ENCODE results near the gene SPTBN1.

DNA sequence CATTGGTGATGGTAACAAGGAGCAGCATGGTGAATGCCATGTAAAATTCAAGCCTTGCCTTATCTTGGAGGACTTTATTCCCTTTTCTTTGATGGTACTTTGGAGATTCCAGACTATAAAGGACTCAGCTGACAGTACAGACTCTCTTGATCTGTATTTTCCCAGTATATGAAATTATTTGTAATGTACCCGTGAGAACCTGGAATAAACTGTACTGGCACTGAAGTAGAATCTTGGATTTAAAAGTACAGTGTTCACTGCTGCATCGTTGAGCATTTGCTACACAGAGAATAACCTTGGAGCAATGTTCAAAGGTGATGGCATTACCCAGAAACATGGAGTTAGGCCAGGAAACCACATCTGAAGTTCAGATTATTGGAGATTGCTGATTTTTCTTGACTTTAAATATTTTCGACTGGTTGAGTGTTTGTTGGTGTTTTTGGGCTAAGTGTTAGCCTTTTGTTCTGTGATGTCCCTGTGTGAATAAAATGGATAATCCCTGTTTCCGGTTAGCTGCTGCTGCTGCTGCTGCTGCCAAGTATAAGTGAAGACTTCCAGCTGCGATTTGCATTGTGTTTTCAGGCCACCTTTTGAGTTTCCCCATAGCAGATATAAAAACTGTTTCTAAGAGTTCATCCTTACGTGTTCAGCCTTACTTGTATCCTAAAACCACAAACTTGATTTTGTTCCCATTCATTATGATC lies 122.0 kb downstream of the SPTBN1 start:
- TF ChIP-seq SP1 (IDR thresholded peaks at IDR 0.05), result no peak
- no peak for TF ChIP-seq BHLHE40 (IDR thresholded peaks at IDR 0.05; ENCODE audit: borderline replicate concordance)
- no peak for TF ChIP-seq HDGF (IDR thresholded peaks at IDR 0.05; ENCODE audit: borderline replicate concordance)
- no peak for TF ChIP-seq ZNF384 (IDR thresholded peaks at IDR 0.05)
- no peak for TF ChIP-seq FOXK2 (IDR thresholded peaks at IDR 0.05)
- no peak for TF ChIP-seq ARNT (IDR thresholded peaks at IDR 0.05)
- TF ChIP-seq NFRKB (IDR thresholded peaks at IDR 0.05), result no peak
- TF ChIP-seq SUZ12 (IDR thresholded peaks at IDR 0.05), result no peak
- TF ChIP-seq, protein P1, sequence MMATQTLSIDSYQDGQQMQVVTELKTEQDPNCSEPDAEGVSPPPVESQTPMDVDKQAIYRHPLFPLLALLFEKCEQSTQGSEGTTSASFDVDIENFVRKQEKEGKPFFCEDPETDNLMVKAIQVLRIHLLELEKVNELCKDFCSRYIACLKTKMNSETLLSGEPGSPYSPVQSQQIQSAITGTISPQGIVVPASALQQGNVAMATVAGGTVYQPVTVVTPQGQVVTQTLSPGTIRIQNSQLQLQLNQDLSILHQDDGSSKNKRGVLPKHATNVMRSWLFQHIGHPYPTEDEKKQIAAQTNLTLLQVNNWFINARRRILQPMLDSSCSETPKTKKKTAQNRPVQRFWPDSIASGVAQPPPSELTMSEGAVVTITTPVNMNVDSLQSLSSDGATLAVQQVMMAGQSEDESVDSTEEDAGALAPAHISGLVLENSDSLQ (IDR thresholded peaks at IDR 0.05), result no peak
- TF ChIP-seq FOXM1 (IDR thresholded peaks at IDR 0.05; ENCODE audit: borderline replicate concordance), result no peak
- TF ChIP-seq FOXA1 (IDR thresholded peaks at IDR 0.05), result no peak
- no peak for TF ChIP-seq LEF1 (IDR thresholded peaks at IDR 0.05; ENCODE audit: borderline replicate concordance)
- TF ChIP-seq CTBP1 (IDR thresholded peaks at IDR 0.05; ENCODE audit: borderline replicate concordance), result no peak
- TF ChIP-seq ELF4 (IDR thresholded peaks at IDR 0.05), result no peak

Measured in HEK293T (cell line).